NCI-H2227 treated with DMSO at 0.1 percent for 48 hours (cell line): ENCODE results near the gene MC3R.

Experiments
- DNase-seq: peaks from one replicate; lab custom pipeline; 2025; lab: John Stamatoyannopoulos, UW

Gene MC3R

DNA sequence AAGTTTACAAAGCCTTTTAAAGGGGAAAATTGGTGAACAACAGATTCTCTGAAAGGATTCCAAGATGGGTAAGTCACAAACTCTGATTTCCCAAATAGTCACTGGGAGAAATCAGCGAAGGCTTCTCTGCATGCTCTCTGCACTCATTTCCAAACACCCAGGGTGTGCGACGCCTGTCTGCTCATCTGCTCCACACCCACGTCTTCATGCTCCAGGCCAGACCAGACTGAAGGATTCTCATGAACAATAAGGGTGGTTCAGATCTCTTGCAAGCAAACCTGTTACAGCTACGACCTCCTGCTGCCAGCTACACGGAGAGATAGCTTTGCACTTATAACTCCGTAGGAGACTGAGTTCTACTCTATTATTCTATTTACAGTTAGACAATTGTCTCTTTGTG is 1.4 kb downstream of the MC3R start:
- no peak for DNase-seq

DNA sequence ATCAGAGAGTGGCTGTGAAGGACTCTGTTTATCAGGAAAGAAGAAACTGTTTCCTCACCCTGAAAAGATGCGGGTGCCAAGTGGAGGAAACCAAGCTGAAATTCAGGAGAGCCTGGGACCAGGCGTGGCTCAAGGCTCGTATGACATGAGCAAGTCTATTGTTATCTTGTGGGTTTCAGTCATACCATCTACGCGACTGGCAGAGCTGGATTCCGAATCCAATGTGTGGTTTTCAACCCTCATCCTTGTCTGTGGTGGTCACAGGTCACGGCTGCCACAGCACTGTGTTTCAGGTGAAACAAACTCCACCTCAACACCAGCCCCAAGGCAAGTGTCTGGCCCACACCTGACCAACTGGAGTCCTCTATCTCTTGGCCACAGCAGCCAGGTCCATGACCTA is 9.1 kb downstream of the MC3R start:
- DNase-seq = no peak

DNA sequence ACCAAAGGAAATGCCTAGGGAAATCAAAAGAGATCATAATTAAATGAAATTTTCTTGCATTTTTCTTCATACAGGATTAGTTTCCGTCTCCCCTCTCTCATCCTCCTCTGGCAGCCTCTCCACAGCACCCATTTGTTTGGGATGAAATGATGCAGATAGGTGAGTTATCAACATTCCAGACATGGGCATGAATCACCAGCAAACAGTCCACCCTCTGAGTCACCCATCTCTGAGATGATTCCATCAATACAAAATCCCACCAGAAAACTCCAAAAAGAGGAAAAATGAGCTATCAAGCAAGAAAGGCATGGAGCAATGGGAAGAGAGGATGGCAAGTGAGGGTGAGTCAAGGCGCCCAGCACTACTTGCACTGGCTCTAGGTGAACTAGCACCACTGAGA is 11.4 kb downstream of the MC3R start:
- no peak for DNase-seq

DNA sequence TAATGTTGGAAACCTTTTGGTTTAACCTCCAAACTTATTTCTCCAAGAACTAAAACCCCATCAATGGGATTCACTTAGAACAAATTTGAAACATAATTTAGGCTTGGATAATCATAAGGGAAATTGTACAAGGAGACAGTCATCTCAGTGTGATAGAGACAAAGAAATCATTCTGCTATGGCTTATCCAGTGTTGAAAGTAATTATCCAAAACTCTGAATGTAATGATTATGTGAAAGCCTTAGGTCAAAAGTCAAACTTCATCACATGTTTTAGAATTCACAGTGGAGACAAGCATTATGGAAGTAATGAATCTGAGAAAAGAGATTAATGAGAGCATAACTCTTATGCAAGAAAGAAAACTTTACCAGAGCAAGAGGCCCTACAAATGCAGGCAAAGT is 20.0 kb downstream of the MC3R start:
- no peak for DNase-seq

GRCh38 chr20:56271974-56272373 is 23.4 kb downstream of the MC3R start:
- DNase-seq = no peak

- no peak for DNase-seq
These were observed 25.0 kb downstream of the MC3R start for GRCh38 chr20:56273491-56273890.

GRCh38 chr20:56274156-56274555 is 25.6 kb downstream of the MC3R start:
- no peak for DNase-seq

- DNase-seq = no peak
These were observed 29.7 kb downstream of the MC3R start for GRCh38 chr20:56278196-56278595.

DNA sequence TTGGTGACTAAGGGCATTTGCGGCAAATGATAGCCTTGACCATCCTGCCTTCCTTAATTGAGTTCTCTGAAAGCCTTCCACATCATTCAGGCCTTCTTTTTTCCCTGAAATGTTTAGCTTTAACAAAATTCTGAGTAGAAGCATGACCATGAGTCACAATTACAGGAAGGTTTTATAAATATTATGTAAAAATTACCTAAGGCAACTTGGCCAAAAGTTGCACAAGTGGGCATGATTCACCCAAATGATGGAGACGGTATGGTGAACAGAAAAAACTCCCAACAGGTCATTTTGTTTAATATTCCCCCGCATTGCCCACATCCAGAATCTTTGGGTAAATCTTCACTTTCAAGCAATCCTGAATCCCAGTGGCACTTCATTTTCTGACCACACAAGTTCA is 37.0 kb downstream of the MC3R start:
- no peak for DNase-seq

- no peak for DNase-seq
These were observed 41.1 kb downstream of the MC3R start for GRCh38 chr20:56289652-56290051.

- DNase-seq = no peak
These were observed 50.8 kb downstream of the MC3R start for GRCh38 chr20:56299362-56299761.
